Bronchial epithelial cell (primary cell): ENCODE results near the gene BICDL1. TPM values are rescaled to one million over a fixed set of nuclear protein-coding genes. Genes with fewer than 3 reads are reported as not detected.

Experiments used
- DNase-seq: peaks from one replicate; pipeline ENCODE4 v3.0.0-alpha.2; 2010; ENCODE audit warnings: low read depth
- FAIRE-seq: peaks from 2 replicates; lab custom pipeline; 2011; peaks lifted over from hg19 to GRCh38; lab: Jason Lieb, UNC
- H3K27me3 ChIP-seq: 2 replicates; pipeline ENCODE4 v1.5.1; 2011; ENCODE audit warnings: low read length; ENCODE audit not compliant: control insufficient read depth, insufficient read depth
- H3K36me3 ChIP-seq: 2 replicates; pipeline ENCODE4 v1.5.1; 2011; ENCODE audit warnings: low read length; ENCODE audit not compliant: control insufficient read depth, insufficient read depth
- H3K4me3 ChIP-seq: 2 replicates; pipeline ENCODE4 v1.5.1; 2011; ENCODE audit warnings: mild to moderate bottlenecking, low read depth, low read length, control low read depth
- CTCF ChIP-seq: IDR thresholded peaks from 2 replicates; pipeline ENCODE4 v1.5.1; 2011; ENCODE audit warnings: mild to moderate bottlenecking, moderate library complexity, low read length, control low read depth, inconsistent platforms; ENCODE audit not compliant: insufficient read depth, severe bottlenecking
- total RNA-seq: library from RNA; depleted of rRNA; stranded (reverse); fragments of >200 nt; gene quantifications from 2 replicates; pipeline ENCODE4 v1.2.1, GENCODE V29; 2014

BICDL1 gene
- total RNA-seq, 1 donor from 2014 or later, result 10.8 TPM

DNA sequence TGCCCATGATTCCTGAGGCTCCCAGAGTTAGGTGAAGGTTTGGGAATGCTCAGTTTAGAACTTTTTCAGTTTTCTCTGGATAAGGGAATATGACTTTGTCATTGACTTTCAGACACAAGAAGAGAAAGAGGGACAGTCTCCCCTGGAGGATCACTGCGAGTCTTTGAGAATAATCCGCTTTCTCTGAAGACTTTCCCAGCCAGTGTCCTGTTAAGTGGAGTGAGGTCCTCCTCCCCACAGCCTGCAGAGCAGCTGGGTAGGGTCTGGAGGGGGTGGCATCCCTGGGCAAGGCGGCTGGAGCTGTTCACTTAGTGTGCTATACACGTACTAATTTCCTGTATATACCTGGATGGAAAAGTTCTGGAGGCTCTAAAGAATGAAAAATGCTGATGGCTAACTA, 136.0 kb downstream of the BICDL1 start:
- FAIRE-seq, result no peak
- Histone ChIP-seq H3K36me3 (peaks cover 17% of the 10 kb centered on the region), H3K27me3 (no peaks in the 10 kb centered on the region), H3K4me3 (no peak overlapping the region)
- DNase-seq, result no peak
- TF ChIP-seq CTCF, result no peak

- no peak for TF ChIP-seq CTCF
- DNase-seq (peak; percentile 31), FAIRE-seq (no peak)
- Histone ChIP-seq H3K36me3 (peaks cover 17% of the 10 kb centered on the region), H3K27me3 (no peaks in the 10 kb centered on the region), H3K4me3 (no peak overlapping the region)
Measured at GRCh38 chr12:120125792-120126634, 137.0 kb downstream of the BICDL1 start.

DNA sequence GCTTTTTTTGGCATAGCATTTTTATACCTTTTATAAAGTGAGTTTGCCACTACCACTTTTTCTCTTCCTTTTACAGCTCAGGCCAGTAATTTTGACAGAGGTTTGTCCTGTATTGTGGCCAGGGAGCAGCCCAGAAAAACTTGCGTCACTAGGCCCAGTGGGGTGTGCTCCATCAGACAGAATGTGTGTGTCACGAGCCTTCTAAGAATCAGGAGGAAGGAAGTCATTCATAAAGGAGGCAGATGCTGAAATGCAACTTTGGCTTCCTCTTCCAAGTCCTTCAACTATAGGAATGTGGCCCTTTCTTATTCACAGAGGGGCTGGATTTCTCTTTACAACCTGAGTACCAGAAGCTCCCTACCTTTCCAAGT, 137.6 kb downstream of the BICDL1 start:
- no peak for TF ChIP-seq CTCF
- FAIRE-seq (no peak), DNase-seq (no peak)
- no peak overlapping the region for H3K4me3 ChIP-seq
- H3K27me3 ChIP-seq, result no peaks in the 10 kb centered on the region
- H3K36me3 ChIP-seq, result peaks cover 20% of the 10 kb centered on the region

DNA sequence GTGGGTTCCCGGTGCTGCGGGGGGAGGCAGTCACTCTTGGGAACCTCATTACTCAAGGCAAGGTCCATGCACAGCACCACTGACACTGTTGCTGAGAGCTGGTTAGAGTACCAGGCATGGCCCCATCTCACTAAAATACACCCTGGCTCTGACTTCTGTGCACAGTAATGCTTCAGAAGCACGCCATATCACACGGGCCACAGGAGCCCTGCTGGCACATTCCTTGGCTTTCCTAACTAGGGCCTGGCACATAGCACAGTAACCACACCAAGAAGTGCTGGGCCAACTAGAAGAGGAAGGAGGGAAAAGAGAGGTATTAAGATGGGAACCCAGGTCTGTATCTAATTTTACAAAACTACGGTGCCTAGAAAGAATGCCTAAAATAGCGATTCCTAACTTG, 141.0 kb downstream of the BICDL1 start:
- TF ChIP-seq CTCF, result no peak
- DNase-seq (no peak), FAIRE-seq (no peak)
- Histone ChIP-seq H3K4me3 (no peak overlapping the region), H3K27me3 (no peaks in the 10 kb centered on the region), H3K36me3 (peaks cover 42% of the 10 kb centered on the region)

DNA sequence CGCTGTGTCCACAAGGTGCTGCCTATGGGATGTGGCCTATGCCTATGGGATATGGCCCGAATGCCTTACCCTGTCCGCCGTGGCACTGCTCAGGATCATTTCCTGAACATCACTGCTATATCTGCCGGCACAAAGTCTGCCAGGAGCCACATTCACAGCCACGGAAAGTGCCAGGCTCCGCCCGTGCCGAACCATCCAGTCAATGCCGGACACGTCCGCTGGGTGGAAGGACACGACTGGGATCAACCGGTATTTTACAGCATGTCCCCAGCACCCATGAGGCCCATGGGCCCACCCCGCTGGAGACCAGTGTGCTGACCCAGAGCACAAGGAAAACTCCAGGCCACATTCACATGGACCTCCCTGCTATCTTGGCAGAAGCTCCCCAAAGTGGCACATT, 142.1 kb downstream of the BICDL1 start:
- DNase-seq, result no peak
- TF ChIP-seq CTCF, result no peak
- H3K27me3 ChIP-seq, result no peaks in the 10 kb centered on the region
- H3K4me3 ChIP-seq, result no peak overlapping the region
- peaks cover 45% of the 10 kb centered on the region for H3K36me3 ChIP-seq
- no peak for FAIRE-seq
